Spleen (tissue), 11 donors: ENCODE measurements around the gene CAMK1G. TPM values are rescaled to one million over a fixed set of nuclear protein-coding genes. Genes with fewer than 3 reads are reported as not detected.

Experiments used
- DNase-seq: peaks from one replicate; pipeline ENCODE4 v3.0.0-alpha.2; 2020
- H3K27ac ChIP-seq, 8 donors: fragments of 200-600 bp; sonication (generic) in 7 of 8; 1 replicate in 4 of 8; 2 replicates in 4 of 8; pipeline versions ENCODE4 v1.5.0 to v1.8.0; 2016 to 2021; ENCODE audit warnings: inconsistent platforms in 4 of 8, mild to moderate bottlenecking in 4 of 8, moderate library complexity in 1 of 8
- H3K27me3 ChIP-seq, 7 donors: fragments of 200-600 bp; sonication (generic) in 6 of 7; replicated peaks in 1 of 7; 1 replicate in 4 of 7; 2 replicates in 3 of 7; pipeline versions ENCODE4 v1.5.0 to v1.8.0; 2016 to 2021; ENCODE audit warnings: inconsistent platforms in 3 of 7, mild to moderate bottlenecking in 1 of 7
- H3K36me3 ChIP-seq, 6 donors: fragments of 200-600 bp; sonication (generic) in 5 of 6; 1 replicate in 4 of 6; 2 replicates in 2 of 6; pipeline versions ENCODE4 v1.5.0 to v1.8.0; 2016 to 2021; ENCODE audit warnings: inconsistent platforms in 2 of 6
- H3K4me1 ChIP-seq, 6 donors: fragments of 200-600 bp; sonication (generic) in 5 of 6; 1 replicate in 3 of 6; 2 replicates in 3 of 6; pipeline versions ENCODE4 v1.5.0 to v1.8.0; 2016 to 2021; ENCODE audit warnings: inconsistent platforms in 3 of 6
- H3K4me3 ChIP-seq, 8 donors: fragments of 200-600 bp; sonication (generic) in 7 of 8; 1 replicate in 4 of 8; 2 replicates in 4 of 8; pipeline versions ENCODE4 v1.5.0 to v1.8.0; 2016 to 2021; ENCODE audit warnings: inconsistent platforms in 4 of 8, mild to moderate bottlenecking in 4 of 8, moderate library complexity in 2 of 8
- H3K9me3 ChIP-seq, 8 donors: fragments of 200-600 bp; sonication (generic) in 7 of 8; 1 replicate in 4 of 8; 2 replicates in 4 of 8; pipeline versions ENCODE4 v1.5.0 to v1.8.0; 2016 to 2021; ENCODE audit warnings: inconsistent platforms in 4 of 8
- POLR2A ChIP-seq, 3 donors: fragments of 450-650 bp; IDR thresholded peaks; one replicate each; pipeline ENCODE4 v1.5.1; 2017; ENCODE audit warnings: antibody characterized with exemption in 3 of 3, mild to moderate bottlenecking in 1 of 3
- POLR2AphosphoS5 ChIP-seq, 3 donors: sonication (generic); formaldehyde crosslinking; IDR thresholded peaks; one replicate each; pipeline ENCODE4 v1.5.1; 2017; ENCODE audit warnings: antibody characterized with exemption in 3 of 3
- WGBS, 5 donors: extraction: QIAGEN DNeasy Blood & Tissue Kit in 3 of 5; methylation state at CpG; one replicate each; pipeline versions ENCODE4 v1.1.5 to v1.1.7; 2013 to 2018; 5-methylcytosine and 5-hydroxymethylcytosine counted together
- intact Hi-C: fragments of 100-400 bp; cut with DNase I; formaldehyde crosslinking; loops from one replicate; pipeline ENCODE4 v1.15.0; 2023; ENCODE audit warnings: low total_unique reads
- polyA plus RNA-seq, 3 donors: library from polyadenylated mRNA; stranded (reverse); fragments of 200-250 nt; gene quantifications; one replicate each; pipeline ENCODE4 v1.2.1, GENCODE V29; 2013
- total RNA-seq, 7 donors: library from RNA; depleted of rRNA in 3 of 7; stranded (reverse); fragments of >200 nt in 3 of 7; fragmentation: NEBNext Ultra II Directional in 4 of 7; extraction: Animal tissue kit (Norgen Biotek cat#: 25700) in 4 of 7; gene quantifications; one replicate each; pipeline versions ENCODE4 v1.1.0 to v1.2.1, GENCODE V29; 2016 to 2021
- TF ChIP-seq, protein P1 (sequence below), 11 experiments: fragments of 200-600 bp in 7 of 11; fragments of 450-650 bp in 4 of 11; sonication (generic) in 4 of 11; IDR thresholded peaks in 8 of 11; conservative IDR thresholded peaks in 3 of 11; 1 replicate in 7 of 11; 2 replicates in 4 of 11; pipeline versions ENCODE4 v1.4.0 to v1.8.0; 2016 to 2021; ENCODE audit warnings: antibody characterized with exemption in 11 of 11, inconsistent platforms in 4 of 11, mild to moderate bottlenecking in 1 of 11
- donor health status: healthy with polysubstance abuse.
- donor health status: DM: no; HTN: no; CAD: no; lungs with moderate emphysema.
- donor health status: DM: no; HTN: no; CAD: no.
- donor health status: Bipolar disorder and iron deficiency.
- donor health status: healthy.
- donor health status: DM: no; HTN: no; CAD: no.
- donor health status: DM: yes; HTN: yes; CAD: no.

CAMK1G gene
- total and polyA plus RNA-seq, 10 donors = 0.68 to 12.2 (median 3.0) TPM

DNA sequence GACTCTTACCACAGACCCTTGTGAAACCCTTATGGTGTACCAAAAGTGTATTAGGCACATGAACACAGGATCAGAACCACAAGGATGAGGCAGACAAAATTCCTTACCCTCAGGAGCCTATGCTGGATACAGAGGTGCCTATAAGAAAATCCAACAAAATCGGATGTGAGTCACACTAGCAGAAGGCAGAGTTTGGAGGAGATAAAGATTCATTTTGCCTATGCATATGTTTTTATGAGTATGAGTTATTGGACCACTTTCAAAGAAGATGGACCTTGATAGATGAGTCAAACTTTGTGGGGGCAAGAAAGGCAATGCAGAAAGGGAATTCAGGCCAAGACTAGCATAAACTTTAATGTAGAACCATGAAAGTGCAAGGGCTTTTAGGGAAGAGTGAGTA, 17.0 kb downstream of the CAMK1G start:
- no peak for DNase-seq
- no peaks in the 10 kb centered on the region for H3K9me3 ChIP-seq
- H3K27me3 ChIP-seq = peaks cover 0 to 10% (median 0%) of the 10 kb centered on the region in 7 donors
- no peak overlapping the region for H3K4me3 ChIP-seq
- H3K36me3 ChIP-seq = no peaks in the 10 kb centered on the region
- intact Hi-C loops = no loop called here
- H3K4me1 ChIP-seq = peaks cover 0 to 10% (median 0%) of the 10 kb centered on the region in 6 donors
- TF ChIP-seq POLR2A (IDR thresholded peaks at IDR 0.05) = no peak
- TF ChIP-seq POLR2AphosphoS5 (IDR thresholded peaks at IDR 0.05) = no peak
- TF ChIP-seq, protein P1, sequence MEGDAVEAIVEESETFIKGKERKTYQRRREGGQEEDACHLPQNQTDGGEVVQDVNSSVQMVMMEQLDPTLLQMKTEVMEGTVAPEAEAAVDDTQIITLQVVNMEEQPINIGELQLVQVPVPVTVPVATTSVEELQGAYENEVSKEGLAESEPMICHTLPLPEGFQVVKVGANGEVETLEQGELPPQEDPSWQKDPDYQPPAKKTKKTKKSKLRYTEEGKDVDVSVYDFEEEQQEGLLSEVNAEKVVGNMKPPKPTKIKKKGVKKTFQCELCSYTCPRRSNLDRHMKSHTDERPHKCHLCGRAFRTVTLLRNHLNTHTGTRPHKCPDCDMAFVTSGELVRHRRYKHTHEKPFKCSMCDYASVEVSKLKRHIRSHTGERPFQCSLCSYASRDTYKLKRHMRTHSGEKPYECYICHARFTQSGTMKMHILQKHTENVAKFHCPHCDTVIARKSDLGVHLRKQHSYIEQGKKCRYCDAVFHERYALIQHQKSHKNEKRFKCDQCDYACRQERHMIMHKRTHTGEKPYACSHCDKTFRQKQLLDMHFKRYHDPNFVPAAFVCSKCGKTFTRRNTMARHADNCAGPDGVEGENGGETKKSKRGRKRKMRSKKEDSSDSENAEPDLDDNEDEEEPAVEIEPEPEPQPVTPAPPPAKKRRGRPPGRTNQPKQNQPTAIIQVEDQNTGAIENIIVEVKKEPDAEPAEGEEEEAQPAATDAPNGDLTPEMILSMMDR (IDR thresholded peaks at IDR 0.05 in 8 of 11, conservative IDR thresholded peaks at IDR 0.05 in 3 of 11) = no peak
- 86 to 93% (median 91%) methylated on average over 1 of the region's 1 CpG for WGBS, 5 donors
- no peak overlapping the region for H3K27ac ChIP-seq

DNA sequence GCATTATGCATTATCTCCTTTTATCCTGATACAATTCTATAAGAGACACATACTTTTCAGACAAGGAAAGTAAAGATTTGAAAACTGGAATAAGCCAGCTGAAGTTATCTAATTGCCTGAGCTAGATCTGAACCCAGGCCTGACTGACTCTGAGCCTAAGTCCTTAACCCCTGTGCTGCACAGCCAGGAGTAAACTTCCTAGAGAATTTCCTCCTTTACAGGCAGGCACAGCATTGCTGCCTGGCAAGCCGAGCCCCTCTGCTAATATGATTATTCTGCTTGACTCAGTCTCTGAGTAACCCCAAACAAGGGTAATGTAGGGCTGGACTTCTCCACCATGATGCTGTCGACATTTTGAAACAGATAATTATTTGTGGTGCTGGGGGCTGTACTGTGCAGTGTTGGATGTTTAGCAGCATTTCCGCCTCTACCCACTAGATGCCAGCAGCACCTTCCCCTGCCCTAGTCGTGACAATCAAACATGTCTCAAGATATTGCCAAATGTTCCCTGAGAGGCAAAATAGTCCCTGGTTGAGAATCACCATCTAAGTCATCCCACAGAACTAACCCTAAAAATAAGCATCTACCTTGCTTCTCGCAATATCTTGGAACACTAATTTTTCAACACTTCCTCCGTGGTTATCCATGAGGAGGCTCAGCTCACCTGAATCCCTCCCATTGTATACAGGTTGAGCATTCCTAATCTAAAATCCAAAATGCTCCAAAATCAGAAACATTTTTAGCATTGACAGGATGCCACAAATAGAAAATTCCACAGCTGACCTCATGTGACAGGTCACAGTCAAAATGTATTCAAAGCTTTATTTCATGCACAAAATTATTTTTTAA, 18.5 kb downstream of the CAMK1G start:
- no peak for DNase-seq
- H3K27me3 ChIP-seq = peaks cover 0 to 6% (median 0%) of the 10 kb centered on the region in 7 donors
- H3K4me1 ChIP-seq = peaks cover 0 to 9% (median 0%) of the 10 kb centered on the region in 6 donors
- H3K9me3 ChIP-seq = no peaks in the 10 kb centered on the region
- no peak overlapping the region for H3K4me3 ChIP-seq
- 39 to 48% (median 45%) methylated on average over 6 of the region's 6 CpGs for WGBS, 5 donors
- intact Hi-C loops = no loop called here
- no peak for TF ChIP-seq POLR2AphosphoS5 (IDR thresholded peaks at IDR 0.05)
- TF ChIP-seq, protein P1 (IDR thresholded peaks at IDR 0.05 in 8 of 11, conservative IDR thresholded peaks at IDR 0.05 in 3 of 11) = peak in 9 of 11 experiments; percentile 12 to 57 (median 41)
- no peak overlapping the region for H3K27ac ChIP-seq
- H3K36me3 ChIP-seq = no peaks in the 10 kb centered on the region

DNA sequence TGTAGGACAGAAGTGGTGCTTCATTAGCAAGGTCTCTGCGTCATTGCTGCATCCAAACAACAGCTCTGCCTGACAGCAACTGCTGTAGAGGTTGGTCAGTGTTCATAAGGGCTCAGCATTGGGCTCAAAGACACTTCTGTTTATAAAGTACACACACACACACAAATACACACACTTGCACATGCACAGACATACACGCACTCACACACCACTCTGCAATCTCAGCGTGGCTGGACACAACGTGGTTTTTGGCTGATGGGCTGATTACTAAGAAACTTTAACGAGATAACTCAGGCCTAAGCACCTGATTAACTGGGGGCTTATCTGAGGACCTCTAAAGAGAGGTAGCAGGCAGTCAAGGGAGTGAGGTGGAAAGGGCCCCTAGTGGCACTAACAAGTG, 20.4 kb downstream of the CAMK1G start:
- WGBS, 5 donors = 80 to 93% (median 89%) methylated on average over 5 of the region's 5 CpGs
- no peak for DNase-seq
- H3K4me1 ChIP-seq = peaks cover 0 to 9% (median 0%) of the 10 kb centered on the region in 6 donors
- H3K36me3 ChIP-seq = peaks cover 0 to 5% (median 0%) of the 10 kb centered on the region in 6 donors
- intact Hi-C loops = no loop called here
- no peak overlapping the region for H3K27ac ChIP-seq
- H3K27me3 ChIP-seq = peaks cover 0 to 6% (median 0%) of the 10 kb centered on the region in 7 donors
- TF ChIP-seq POLR2A (IDR thresholded peaks at IDR 0.05) = no peak
- TF ChIP-seq, protein P1 (IDR thresholded peaks at IDR 0.05 in 8 of 11, conservative IDR thresholded peaks at IDR 0.05 in 3 of 11) = no peak
- no peak for TF ChIP-seq POLR2AphosphoS5 (IDR thresholded peaks at IDR 0.05)
- no peak overlapping the region for H3K4me3 ChIP-seq
- no peaks in the 10 kb centered on the region for H3K9me3 ChIP-seq

DNA sequence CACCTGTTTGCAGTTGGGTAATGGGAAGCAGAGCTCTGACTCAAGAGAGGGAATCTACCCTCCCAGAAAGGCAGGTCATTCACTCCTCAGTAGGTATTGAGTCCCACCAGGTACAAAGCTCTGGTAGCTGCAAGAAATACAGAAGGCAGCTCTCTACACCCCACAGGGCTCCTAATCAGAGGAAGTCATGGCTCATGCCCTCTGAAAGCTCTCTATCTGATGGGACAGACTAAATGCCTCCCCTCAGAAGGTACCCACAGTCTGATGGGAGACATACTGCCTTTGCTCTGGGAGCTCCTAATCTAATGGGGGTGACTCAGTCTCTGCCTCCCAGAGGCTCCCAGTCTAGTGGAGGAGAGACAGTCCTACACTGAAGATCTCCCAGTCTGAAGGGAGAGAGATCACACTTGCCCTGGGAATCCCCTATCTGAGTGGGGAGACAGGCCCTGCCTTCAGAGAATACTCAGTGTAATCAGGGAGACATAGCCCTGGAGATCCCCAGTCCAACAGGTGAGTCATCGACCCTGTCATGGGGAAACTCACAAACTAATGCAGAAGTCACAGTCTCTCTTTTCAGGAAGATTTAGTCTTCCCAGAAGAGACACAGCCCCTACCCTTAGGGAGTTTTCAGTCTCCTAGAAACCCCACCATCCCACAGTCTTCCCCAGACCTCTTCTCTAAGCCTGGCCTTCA, 23.7 kb downstream of the CAMK1G start:
- no peak for DNase-seq
- WGBS, 5 donors = 30 to 75% (median 56%) methylated on average over 1 of the region's 1 CpG
- intact Hi-C loops = no loop called here
- no peaks in the 10 kb centered on the region for H3K9me3 ChIP-seq
- no peaks in the 10 kb centered on the region for H3K27me3 ChIP-seq
- TF ChIP-seq, protein P1 (IDR thresholded peaks at IDR 0.05 in 8 of 11, conservative IDR thresholded peaks at IDR 0.05 in 3 of 11) = no peak
- TF ChIP-seq POLR2A (IDR thresholded peaks at IDR 0.05) (no peak), POLR2AphosphoS5 (IDR thresholded peaks at IDR 0.05) (no peak)
- peaks cover 0 to 5% (median 0%) of the 10 kb centered on the region in 6 donors for H3K36me3 ChIP-seq
- H3K4me3 ChIP-seq = no peak overlapping the region
- peaks cover 0 to 6% (median 0%) of the 10 kb centered on the region in 6 donors for H3K4me1 ChIP-seq
- no peak overlapping the region for H3K27ac ChIP-seq
